SKM-1 (cell line): Measurements from ENCODE around the gene DOCK2.
A peak's percentile ranks its signal among the peaks of the same experiment; 100 is the strongest.
"Not testable (repeated sequence)": the region's sequence is repeated elsewhere in the genome, so short reads cannot be mapped to it uniquely, and the experiment has no call there.

Source experiments
- DNase-seq: peaks from one replicate; lab custom pipeline; 2025; ENCODE audit not compliant: unreplicated experiment; lab: John Stamatoyannopoulos, UW

The DOCK2 gene

GRCh38 chr5:169810524-169810923 is 173.4 kb downstream of the DOCK2 start:
- no peak for DNase-seq

DNA sequence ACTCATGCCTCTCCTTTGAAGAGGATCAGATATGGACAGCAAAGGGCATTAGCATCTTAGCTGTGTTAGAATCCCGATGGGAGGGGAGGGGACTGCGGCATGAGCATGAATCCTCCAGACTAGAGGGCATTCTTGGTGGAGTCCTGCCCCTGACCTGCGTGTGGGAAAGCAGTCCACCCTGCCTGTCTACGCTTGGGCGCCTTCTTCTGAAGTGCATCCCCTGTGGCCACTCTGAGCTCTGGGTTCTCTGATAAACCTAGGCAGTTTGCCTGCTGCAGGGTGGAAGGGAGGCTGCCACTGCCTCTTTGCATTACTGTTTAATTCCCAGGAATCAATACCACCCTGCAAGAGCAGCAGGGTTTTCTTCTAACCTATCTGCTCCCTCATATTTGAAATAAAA is 173.9 kb downstream of the DOCK2 start:
- DNase-seq, result no peak

DNA sequence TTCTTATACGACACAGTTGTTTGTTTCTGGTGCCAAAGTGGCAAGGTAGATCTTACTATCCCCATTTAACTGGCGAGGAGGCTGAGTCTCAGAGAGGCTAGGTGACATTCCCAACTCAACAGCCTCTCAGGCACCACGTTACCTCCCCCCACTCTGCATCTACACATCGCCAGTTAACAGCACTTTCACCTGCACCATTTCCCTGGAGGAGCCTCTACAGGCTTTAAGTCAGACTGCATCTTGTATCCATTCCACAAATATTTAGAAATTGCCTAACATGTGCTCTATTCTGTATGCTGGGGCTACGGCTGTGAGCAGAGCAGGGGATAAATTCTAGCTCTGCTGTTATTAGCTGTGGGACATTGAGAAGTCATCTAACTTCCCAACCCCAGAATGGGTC is 174.6 kb downstream of the DOCK2 start:
- DNase-seq, result no peak

- DNase-seq, result no peak
Measured at GRCh38 chr5:169812786-169813185, 175.7 kb downstream of the DOCK2 start.

DNA sequence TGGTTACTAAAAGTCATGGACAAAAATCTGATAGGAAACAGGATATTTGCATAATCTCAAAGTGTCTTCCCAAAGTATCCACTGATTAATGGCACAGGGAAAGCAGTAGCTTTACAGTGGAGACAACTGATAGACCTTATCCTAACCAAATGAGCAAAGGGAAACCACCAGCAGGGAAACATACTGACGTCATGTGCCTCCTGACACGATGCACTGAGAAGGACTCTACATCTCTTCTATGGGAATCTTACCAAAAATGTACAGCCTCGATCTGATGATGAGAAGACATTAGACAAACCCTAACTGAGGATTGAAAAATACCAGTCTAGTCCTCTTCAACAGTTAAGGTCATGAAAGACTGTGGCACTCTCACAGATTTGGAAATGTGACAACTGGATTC is 177.0 kb downstream of the DOCK2 start:
- DNase-seq, result no peak

- DNase-seq, result no peak
Measured at GRCh38 chr5:169814522-169814921, 177.4 kb downstream of the DOCK2 start.

DNA sequence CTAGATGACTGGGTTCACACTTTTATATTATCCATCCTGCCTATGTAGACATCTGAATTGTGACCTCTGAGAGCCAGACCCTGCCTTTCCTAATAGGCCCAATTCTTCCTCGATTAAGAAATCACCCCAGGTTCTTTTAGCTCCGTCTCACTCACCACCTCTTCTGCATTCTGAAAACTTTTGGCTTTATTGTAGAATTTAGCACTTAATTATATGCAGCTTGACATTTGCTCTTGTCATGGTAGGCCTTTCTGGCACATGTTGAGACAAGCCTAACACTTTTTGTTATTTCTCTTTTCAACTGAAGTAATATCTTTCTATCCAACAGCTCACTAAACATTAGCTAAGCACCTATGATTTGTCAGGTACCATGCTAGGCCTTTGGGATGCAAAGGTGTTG is 180.0 kb downstream of the DOCK2 start:
- no peak for DNase-seq

GRCh38 chr5:169826618-169827017 is 189.5 kb downstream of the DOCK2 start:
- no peak for DNase-seq

DNA sequence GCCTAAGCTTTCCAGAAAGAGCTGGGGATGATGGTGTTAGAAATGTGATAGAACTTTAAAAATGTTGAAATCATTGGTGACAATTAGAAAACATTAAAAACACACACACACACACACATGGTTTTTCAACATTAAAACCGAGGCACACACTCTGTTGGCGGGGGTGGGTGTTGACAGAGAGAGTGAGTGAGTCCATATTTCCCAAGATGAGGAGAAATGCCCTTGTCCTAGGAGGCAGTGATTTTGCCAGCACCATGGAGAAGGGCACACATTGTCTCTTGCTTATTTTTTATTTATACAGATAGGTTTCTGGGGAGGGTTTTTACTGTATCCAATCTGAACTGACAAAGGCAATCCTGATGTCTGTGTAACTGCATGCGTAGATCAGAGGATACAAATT is 190.7 kb downstream of the DOCK2 start:
- DNase-seq, result no peak

DNA sequence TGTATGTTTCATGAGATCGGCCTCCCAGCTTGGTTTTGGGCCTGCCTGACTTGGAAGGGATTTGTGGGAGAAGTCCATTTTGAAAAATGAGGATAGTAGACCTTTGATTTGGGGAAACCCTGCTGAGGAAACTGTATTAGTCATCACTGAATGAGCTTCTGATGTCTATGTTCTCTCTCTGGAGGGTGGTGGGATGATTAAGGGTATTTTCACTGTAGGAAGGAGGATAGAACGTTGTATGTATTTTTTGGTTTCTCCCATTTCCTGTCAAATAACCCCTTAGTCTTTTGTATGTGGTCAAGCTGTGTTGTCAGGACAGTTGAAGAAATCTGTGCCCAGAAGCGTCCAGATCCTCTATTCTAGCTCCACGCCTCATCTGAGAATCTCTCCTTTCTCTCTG is 191.3 kb downstream of the DOCK2 start:
- no peak for DNase-seq

- no peak for DNase-seq
Measured at GRCh38 chr5:169831331-169831730, 194.3 kb downstream of the DOCK2 start.

GRCh38 chr5:169832304-169832703 is 195.2 kb downstream of the DOCK2 start:
- no peak for DNase-seq

GRCh38 chr5:169832845-169833244 is 195.8 kb downstream of the DOCK2 start:
- no peak for DNase-seq

DNA sequence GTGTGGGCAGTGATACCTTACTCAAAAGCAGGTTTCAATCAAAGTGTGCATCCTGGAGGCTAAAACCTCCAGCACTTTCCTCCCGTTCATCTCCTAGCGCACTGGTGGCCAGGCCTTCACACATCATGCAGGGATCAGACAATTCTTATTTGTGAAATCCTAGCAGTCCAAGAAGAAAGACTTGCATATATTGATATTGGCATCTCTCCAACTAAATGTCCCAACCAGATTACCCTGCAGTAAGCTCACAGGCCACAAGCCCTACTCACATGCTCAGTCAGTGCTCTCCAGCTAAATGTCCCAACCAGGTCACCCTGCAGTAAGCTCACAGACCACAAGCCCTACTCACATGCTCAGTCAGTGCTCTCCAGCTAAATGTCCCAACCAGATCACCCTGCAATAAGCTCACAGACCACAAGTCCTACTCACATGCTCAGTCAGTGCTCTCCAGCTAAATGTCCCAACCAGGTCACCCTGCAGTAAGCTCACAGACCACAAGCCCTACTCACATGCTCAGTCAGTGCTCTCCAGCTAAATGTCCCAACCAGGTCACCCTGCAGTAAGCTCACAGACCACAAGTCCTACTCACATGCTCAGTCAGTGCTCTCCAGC is 196.7 kb downstream of the DOCK2 start:
- peak; percentile 20 for DNase-seq

GRCh38 chr5:169834540-169834939 is 197.5 kb downstream of the DOCK2 start:
- DNase-seq, result not testable (repeated sequence)

DNA sequence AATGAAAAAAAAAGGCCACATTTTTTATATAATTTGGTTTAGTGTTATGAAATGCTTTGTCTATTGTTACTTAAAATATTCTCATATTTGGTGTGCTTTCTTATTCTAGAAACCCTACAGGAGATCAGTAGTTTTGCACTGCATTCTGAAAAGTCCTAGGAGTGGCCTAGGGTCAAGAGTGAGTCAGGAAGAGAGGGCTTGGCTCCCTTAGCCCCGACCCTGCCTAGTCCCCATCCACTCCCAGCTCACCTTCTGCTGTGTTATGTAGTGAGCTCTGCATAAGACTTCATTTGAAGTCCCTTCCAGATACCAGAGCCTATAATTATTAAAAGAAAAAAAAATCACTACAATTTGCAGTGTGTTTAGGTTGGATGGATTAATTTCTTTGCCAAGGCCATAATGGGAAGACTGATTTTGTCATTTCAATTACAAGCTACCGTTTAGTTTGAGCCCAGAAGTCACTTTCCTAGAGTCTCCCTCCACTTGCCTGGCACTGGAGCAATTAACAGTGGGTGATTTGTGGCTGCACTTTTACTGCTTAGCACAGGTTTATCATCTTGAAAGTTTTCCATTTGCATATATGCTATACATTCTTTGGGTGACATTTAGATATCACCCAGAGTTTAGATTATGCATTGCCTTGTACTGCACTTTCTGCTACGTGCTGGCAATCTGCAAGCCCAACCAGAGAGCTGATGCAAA is 199.9 kb downstream of the DOCK2 start:
- DNase-seq, result no peak

- no peak for DNase-seq
Measured at GRCh38 chr5:169837686-169838085, 200.6 kb downstream of the DOCK2 start.

DNA sequence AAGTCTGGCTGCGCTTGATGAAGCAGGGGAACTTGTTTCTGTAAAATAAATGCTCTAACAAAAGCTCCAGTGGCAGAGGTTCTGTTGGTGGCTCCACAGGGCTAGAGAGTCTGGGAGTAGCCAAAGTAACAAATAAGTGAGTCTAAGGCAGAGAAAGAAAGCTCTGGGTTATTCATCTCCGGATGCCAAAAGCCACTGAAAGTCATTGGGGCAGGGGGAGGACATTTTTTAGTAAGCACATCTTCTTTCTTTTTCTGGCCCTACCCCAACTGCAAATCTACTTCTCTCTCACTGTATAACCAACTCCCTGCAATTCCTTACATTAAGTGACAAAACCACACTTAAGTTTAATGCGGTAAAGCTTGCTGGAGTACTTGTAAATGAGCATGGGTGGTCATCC is 201.6 kb downstream of the DOCK2 start:
- no peak for DNase-seq

- DNase-seq, result no peak
Measured at GRCh38 chr5:169840405-169840804, 203.3 kb downstream of the DOCK2 start.

DNA sequence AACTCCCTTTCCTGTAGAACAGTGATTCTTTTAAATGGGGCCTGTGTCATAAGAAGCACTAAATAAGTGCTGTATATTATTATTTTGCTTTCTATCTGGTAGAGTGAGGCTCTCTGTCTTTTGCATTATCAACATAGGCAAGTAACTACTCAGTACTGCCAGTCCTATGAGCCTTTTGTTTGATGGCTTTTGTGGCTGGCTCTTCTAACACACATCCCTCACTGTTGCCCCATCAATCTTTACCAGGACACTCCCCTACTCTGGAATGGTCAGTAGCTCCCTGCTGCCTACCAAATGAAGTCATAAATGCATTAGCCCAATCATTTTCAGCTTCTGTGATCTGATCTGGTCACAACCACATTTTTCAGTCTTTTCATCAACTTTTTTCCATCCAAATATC is 205.6 kb downstream of the DOCK2 start:
- no peak for DNase-seq

DNA sequence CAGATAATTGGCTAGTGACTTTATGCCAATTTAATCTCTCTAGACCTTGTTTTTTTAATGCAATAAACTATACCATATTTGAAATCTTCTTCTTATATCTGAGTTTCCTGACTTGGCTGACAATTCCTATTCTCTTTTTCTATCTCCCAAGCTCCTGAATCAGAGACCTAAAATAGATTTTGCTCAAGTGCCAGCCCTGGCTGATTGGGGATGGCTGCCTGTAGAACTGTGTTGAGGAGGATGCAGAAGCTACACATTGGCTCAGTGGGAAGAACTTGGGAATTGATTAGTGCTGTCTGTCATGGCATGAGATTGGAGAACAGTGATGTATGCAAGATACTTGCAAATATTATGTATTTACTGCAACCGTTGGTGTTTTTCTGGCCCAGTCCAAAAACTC is 210.4 kb downstream of the DOCK2 start:
- no peak for DNase-seq

- DNase-seq, result no peak
Measured at GRCh38 chr5:169848271-169848670, 211.2 kb downstream of the DOCK2 start.

- DNase-seq, result no peak
Measured at GRCh38 chr5:169848792-169849191, 211.7 kb downstream of the DOCK2 start.
